ENCODE measurements around the gene PPP2R1A.

PPP2R1A gene

DNA sequence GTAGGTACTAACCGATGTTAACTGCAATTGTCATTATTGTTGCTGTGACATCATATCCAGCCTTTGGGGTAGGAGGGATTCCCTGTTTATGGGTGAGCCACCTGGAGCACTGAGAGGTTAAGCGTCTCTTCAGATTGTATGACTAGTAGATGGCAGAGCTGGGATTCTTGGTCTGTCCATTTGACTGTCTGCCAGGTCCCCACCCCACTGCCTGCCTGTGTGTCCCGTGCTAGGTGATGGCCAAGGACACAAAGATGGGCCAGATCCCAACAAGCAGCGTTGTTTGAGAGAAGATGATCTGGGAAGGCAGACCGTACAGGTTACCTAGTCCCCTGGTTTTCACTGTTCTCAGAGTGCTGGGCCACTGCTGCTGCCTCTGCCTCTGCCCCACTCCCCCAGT lies 16.6 kb downstream of the PPP2R1A start:
- Histone ChIP-seq H3K27ac (ENCODE audit: low read length) (no peak overlapping the region), H3K9me3 (ENCODE audit: control insufficient read depth in 1 of 2, low read length in 2 of 2) (no peaks in the 10 kb centered on the region), H3K4me1 (ENCODE audit: control insufficient read depth in 1 of 2, insufficient read depth in 2 of 2, low read length in 2 of 2) (peaks cover 0 to 3% of the 10 kb centered on the region in 2 donors), H3K4me3 (ENCODE audit: low read depth in 1 of 2, low read length in 2 of 2) (no peak overlapping the region), H3K27me3 (ENCODE audit: low read depth, low read length) (no peaks in the 10 kb centered on the region), H3K36me3 (ENCODE audit: control insufficient read depth in 1 of 2, insufficient read depth in 2 of 2, low read length in 2 of 2) (peaks cover 74 to 87% of the 10 kb centered on the region in 2 donors)

DNA sequence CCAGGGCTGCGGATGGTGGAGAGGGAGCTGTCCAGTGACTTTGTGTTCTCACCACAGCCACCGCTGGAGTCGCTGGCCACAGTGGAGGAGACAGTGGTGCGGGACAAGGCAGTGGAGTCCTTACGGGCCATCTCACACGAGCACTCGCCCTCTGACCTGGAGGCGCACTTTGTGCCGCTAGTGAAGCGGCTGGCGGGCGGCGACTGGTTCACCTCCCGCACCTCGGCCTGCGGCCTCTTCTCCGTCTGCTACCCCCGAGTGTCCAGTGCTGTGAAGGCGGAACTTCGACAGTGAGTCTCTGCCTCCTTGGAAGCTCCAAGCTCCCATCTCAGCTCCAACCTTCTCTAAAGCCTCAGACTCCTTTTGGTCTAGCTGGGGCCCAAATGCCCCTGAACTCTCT lies 21.4 kb downstream of the PPP2R1A start:
- no peak overlapping the region for H3K27ac ChIP-seq (ENCODE audit: low read length)
- no peaks in the 10 kb centered on the region for H3K27me3 ChIP-seq (ENCODE audit: low read depth, low read length)
- peaks cover 72 to 90% of the 10 kb centered on the region in 2 donors for H3K36me3 ChIP-seq (ENCODE audit: control insufficient read depth in 1 of 2, insufficient read depth in 2 of 2, low read length in 2 of 2)
- H3K9me3 ChIP-seq (ENCODE audit: control insufficient read depth in 1 of 2, low read length in 2 of 2): no peaks in the 10 kb centered on the region
- H3K4me1 ChIP-seq (ENCODE audit: control insufficient read depth in 1 of 2, insufficient read depth in 2 of 2, low read length in 2 of 2): no peaks in the 10 kb centered on the region
- no peak overlapping the region for H3K4me3 ChIP-seq (ENCODE audit: low read depth in 1 of 2, low read length in 2 of 2)

DNA sequence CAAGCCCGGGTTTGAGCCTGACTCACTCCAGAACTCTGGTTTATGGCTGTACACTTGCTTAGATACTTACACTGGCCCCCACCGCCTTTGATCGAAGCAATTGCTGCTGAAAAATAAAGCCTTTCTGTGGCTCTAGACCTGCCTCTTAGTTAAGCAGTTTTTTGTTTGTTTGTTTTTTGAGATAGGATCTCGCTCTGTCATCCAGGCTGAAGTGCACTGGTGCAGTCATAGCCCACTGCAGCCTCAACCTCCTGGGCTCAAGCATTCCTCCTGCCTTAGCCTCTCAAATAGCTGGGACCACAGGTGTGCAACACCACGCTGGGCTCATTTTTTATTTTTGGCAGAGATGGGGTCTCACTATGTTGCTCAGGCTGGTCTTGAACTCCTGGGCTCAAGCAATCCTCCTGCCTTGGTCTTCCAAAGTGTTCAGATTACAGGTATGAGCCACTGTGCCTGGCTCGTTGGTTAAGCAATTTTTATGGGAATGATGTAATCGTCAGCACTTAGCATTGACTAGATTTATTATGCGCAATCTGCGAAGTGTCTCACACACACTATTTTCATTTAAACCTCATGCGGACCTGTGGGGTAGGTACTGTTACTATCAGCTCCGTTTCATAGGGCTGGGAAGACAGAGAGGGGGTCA lies 22.2 kb downstream of the PPP2R1A start:
- H3K27me3 ChIP-seq (ENCODE audit: low read depth, low read length): no peaks in the 10 kb centered on the region
- H3K36me3 ChIP-seq (ENCODE audit: control insufficient read depth in 1 of 2, insufficient read depth in 2 of 2, low read length in 2 of 2): peaks cover 69 to 89% of the 10 kb centered on the region in 2 donors
- H3K4me3 ChIP-seq (ENCODE audit: low read depth in 1 of 2, low read length in 2 of 2): no peak overlapping the region
- H3K4me1 ChIP-seq (ENCODE audit: control insufficient read depth in 1 of 2, insufficient read depth in 2 of 2, low read length in 2 of 2): no peaks in the 10 kb centered on the region
- no peak overlapping the region for H3K27ac ChIP-seq (ENCODE audit: low read length)
- H3K9me3 ChIP-seq (ENCODE audit: control insufficient read depth in 1 of 2, low read length in 2 of 2): no peaks in the 10 kb centered on the region

DNA sequence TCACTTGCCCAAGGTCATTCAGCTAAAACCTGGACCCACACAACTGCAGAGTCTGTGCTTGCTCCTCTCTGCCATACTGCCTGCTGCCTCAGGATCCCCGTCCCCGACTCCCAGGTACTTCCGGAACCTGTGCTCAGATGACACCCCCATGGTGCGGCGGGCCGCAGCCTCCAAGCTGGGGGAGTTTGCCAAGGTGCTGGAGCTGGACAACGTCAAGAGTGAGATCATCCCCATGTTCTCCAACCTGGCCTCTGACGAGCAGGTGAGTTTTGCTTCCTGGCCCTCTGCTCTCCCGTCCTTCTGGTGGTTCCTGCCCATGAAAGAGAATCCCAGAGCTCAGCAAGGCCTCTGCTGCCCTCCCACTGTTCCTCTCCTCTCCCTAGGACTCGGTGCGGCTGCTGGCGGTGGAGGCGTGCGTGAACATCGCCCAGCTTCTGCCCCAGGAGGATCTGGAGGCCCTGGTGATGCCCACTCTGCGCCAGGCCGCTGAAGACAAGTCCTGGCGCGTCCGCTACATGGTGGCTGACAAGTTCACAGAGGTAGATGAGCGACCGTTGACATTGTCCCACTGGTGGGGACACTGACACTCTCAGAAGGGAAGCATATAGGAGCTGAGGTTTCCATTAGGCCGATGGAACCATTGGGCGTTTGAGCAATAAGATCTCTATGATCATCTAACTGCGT lies 22.9 kb downstream of the PPP2R1A start:
- H3K4me3 ChIP-seq (ENCODE audit: low read depth in 1 of 2, low read length in 2 of 2): no peak overlapping the region
- peaks cover 68 to 89% of the 10 kb centered on the region in 2 donors for H3K36me3 ChIP-seq (ENCODE audit: control insufficient read depth in 1 of 2, insufficient read depth in 2 of 2, low read length in 2 of 2)
- no peak overlapping the region for H3K27ac ChIP-seq (ENCODE audit: low read length)
- no peaks in the 10 kb centered on the region for H3K4me1 ChIP-seq (ENCODE audit: control insufficient read depth in 1 of 2, insufficient read depth in 2 of 2, low read length in 2 of 2)
- H3K9me3 ChIP-seq (ENCODE audit: control insufficient read depth in 1 of 2, low read length in 2 of 2): no peaks in the 10 kb centered on the region
- no peaks in the 10 kb centered on the region for H3K27me3 ChIP-seq (ENCODE audit: low read depth, low read length)

DNA sequence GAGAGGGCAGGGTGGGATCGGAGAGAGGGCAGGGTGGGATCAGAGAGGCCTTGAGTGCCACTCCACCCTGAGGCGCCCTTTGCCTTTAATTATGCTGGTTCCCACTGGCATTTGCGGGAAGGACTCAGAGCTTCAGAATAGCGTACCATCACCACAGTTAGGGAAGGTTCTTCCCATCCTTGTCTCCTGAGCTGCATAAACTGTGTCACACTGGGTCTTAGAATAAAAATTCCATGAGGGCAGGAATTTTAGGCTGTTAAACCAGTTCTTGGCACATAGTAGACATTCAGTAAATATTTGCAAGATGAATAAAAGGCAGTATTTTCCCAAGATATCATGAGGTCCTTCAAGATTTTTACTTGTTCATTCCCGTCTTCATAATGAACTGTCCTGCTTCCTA lies 24.4 kb downstream of the PPP2R1A start:
- H3K4me1 ChIP-seq (ENCODE audit: control insufficient read depth in 1 of 2, insufficient read depth in 2 of 2, low read length in 2 of 2): no peaks in the 10 kb centered on the region
- H3K9me3 ChIP-seq (ENCODE audit: control insufficient read depth in 1 of 2, low read length in 2 of 2): no peaks in the 10 kb centered on the region
- H3K36me3 ChIP-seq (ENCODE audit: control insufficient read depth in 1 of 2, insufficient read depth in 2 of 2, low read length in 2 of 2): peaks cover 76 to 94% of the 10 kb centered on the region in 2 donors
- H3K4me3 ChIP-seq (ENCODE audit: low read depth in 1 of 2, low read length in 2 of 2): no peak overlapping the region
- no peaks in the 10 kb centered on the region for H3K27me3 ChIP-seq (ENCODE audit: low read depth, low read length)
- H3K27ac ChIP-seq (ENCODE audit: low read length): no peak overlapping the region

DNA sequence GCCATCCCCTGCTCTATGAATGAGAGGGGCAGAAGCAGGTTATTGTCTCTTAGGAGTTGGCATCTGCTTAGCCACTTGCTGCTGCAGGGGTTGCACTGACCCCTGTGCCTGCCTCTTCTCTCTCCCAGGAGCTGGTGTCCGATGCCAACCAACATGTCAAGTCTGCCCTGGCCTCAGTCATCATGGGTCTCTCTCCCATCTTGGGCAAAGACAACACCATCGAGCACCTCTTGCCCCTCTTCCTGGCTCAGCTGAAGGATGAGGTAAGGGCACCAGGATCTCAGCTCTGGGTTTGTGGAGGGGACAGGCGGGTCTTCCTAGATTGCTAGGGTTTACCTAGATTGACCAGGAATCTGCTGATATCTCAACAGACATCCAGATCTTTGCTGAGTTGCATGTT lies 26.5 kb downstream of the PPP2R1A start:
- H3K36me3 ChIP-seq (ENCODE audit: control insufficient read depth in 1 of 2, insufficient read depth in 2 of 2, low read length in 2 of 2): peaks cover 85 to 98% of the 10 kb centered on the region in 2 donors

DNA sequence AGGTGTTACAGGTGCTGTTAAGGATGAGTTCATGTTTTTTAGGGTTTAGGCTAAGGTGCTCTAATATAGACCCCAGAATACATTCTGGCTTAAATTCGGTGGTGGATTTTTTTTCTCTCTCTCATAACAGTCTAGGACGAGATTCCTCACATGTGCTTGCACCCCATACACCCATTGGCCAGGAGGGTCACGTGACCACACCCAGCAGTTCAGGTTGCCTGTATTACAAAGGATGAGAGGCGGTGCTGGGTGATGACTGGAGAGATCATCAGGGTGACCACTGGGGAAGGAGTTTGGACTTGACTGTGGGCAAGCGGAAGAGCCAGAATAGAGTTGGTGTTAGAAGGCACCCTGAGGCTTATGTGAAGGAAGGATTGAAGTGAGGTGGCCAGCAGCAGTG lies 27.7 kb downstream of the PPP2R1A start:
- H3K36me3 ChIP-seq (ENCODE audit: control insufficient read depth in 1 of 2, insufficient read depth in 2 of 2, low read length in 2 of 2): peaks cover 85 to 98% of the 10 kb centered on the region in 2 donors
- H3K27ac ChIP-seq (ENCODE audit: low read length): no peak overlapping the region
- no peaks in the 10 kb centered on the region for H3K9me3 ChIP-seq (ENCODE audit: control insufficient read depth in 1 of 2, low read length in 2 of 2)
- H3K4me3 ChIP-seq (ENCODE audit: low read depth in 1 of 2, low read length in 2 of 2): no peak overlapping the region
- H3K4me1 ChIP-seq (ENCODE audit: control insufficient read depth in 1 of 2, insufficient read depth in 2 of 2, low read length in 2 of 2): no peaks in the 10 kb centered on the region
- no peaks in the 10 kb centered on the region for H3K27me3 ChIP-seq (ENCODE audit: low read depth, low read length)

More for the DNA sequence above, 26.5 kb downstream of the PPP2R1A start:
- Histone ChIP-seq H3K4me1 (ENCODE audit: control insufficient read depth in 1 of 2, insufficient read depth in 2 of 2, low read length in 2 of 2) (no peaks in the 10 kb centered on the region), H3K4me3 (ENCODE audit: low read depth in 1 of 2, low read length in 2 of 2) (no peak overlapping the region), H3K27me3 (ENCODE audit: low read depth, low read length) (no peaks in the 10 kb centered on the region), H3K9me3 (ENCODE audit: control insufficient read depth in 1 of 2, low read length in 2 of 2) (no peaks in the 10 kb centered on the region), H3K27ac (ENCODE audit: low read length) (no peak overlapping the region)

DNA sequence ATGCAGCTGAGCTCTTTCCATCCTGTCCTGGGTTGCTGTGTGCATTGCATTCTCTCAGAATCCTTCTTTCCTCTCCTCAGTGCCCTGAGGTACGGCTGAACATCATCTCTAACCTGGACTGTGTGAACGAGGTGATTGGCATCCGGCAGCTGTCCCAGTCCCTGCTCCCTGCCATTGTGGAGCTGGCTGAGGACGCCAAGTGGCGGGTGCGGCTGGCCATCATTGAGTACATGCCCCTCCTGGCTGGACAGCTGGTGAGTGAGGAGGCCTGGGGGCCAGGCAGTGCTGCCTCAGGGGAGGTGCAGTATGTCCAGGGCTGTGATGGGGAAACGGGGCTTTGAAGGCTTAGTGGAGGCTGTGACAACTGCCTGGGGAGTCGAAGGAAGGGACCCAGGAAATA lies 29.8 kb downstream of the PPP2R1A start:
- Histone ChIP-seq H3K27me3 (ENCODE audit: low read depth, low read length) (no peaks in the 10 kb centered on the region), H3K27ac (ENCODE audit: low read length) (no peak overlapping the region), H3K9me3 (ENCODE audit: control insufficient read depth in 1 of 2, low read length in 2 of 2) (no peaks in the 10 kb centered on the region), H3K4me1 (ENCODE audit: control insufficient read depth in 1 of 2, insufficient read depth in 2 of 2, low read length in 2 of 2) (no peaks in the 10 kb centered on the region), H3K4me3 (ENCODE audit: low read depth in 1 of 2, low read length in 2 of 2) (no peak overlapping the region), H3K36me3 (ENCODE audit: control insufficient read depth in 1 of 2, insufficient read depth in 2 of 2, low read length in 2 of 2) (peaks cover 89 to 98% of the 10 kb centered on the region in 2 donors)

DNA sequence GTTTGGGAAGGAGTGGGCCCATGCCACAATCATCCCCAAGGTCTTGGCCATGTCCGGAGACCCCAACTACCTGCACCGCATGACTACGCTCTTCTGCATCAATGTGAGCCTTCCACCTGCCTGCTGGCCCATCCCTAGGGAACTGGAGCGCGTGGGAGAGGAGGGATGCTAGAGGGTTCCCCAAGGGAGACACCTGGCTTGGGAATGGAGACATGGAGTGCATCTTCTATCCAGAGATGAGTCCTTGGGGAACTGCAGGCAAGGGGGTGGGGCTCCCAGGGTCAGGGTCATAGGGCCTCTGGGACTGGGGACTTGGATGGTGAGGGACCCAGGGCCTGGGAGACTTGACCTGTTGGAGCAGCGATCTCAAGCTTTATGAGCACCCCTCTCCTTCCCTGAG lies 31.2 kb downstream of the PPP2R1A start:
- H3K36me3 ChIP-seq (ENCODE audit: control insufficient read depth in 1 of 2, insufficient read depth in 2 of 2, low read length in 2 of 2): peaks cover 86 to 98% of the 10 kb centered on the region in 2 donors
- H3K27ac ChIP-seq (ENCODE audit: low read length): no peak overlapping the region
- H3K4me1 ChIP-seq (ENCODE audit: control insufficient read depth in 1 of 2, insufficient read depth in 2 of 2, low read length in 2 of 2): no peaks in the 10 kb centered on the region
- no peaks in the 10 kb centered on the region for H3K27me3 ChIP-seq (ENCODE audit: low read depth, low read length)
- H3K9me3 ChIP-seq (ENCODE audit: control insufficient read depth in 1 of 2, low read length in 2 of 2): no peaks in the 10 kb centered on the region
- H3K4me3 ChIP-seq (ENCODE audit: low read depth in 1 of 2, low read length in 2 of 2): no peak overlapping the region

DNA sequence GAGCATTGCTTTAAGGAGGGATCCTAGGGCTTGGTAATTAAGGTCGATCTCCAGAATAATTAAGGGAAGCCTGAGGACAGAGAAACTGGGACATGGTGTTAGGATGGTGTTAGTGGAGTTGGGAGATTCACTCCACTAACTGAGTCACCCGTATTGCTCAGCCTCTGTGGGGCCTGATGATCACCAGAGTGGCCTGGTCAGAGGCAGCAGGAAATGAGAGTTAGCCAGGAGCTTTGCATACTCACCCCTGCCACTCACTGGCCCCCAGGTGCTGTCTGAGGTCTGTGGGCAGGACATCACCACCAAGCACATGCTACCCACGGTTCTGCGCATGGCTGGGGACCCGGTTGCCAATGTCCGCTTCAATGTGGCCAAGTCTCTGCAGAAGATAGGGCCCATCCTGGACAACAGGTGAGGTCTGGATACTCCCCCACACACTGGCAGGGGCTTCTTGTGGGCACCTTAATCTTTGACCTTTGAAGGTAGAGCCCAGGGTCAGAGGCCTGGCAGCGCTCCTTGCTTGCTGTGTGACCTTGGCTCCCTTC lies 32.1 kb downstream of the PPP2R1A start:
- Histone ChIP-seq H3K4me3 (ENCODE audit: low read depth in 1 of 2, low read length in 2 of 2) (no peak overlapping the region), H3K36me3 (ENCODE audit: control insufficient read depth in 1 of 2, insufficient read depth in 2 of 2, low read length in 2 of 2) (peaks cover 88 to 98% of the 10 kb centered on the region in 2 donors), H3K9me3 (ENCODE audit: control insufficient read depth in 1 of 2, low read length in 2 of 2) (no peaks in the 10 kb centered on the region), H3K27me3 (ENCODE audit: low read depth, low read length) (no peaks in the 10 kb centered on the region), H3K27ac (ENCODE audit: low read length) (no peak overlapping the region), H3K4me1 (ENCODE audit: control insufficient read depth in 1 of 2, insufficient read depth in 2 of 2, low read length in 2 of 2) (no peaks in the 10 kb centered on the region)

DNA sequence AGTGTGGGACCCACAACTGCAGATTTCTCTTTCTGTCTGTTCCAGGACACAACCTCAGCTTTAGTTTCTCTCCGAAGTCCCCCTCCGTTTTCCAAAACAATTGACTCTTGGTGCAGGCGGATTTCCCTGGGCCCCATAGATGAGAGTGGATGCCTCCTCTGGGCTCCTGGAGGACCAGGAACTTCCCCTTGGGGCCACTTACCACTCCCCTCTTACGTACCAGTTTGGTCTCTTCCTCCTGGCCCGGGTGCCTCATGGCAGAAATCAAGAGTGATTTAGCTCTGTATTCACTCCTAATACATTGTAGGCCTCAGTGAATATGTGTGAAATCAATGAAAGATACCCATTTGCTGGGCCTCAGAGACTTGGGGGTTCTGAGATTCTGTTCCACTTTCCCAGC lies 34.4 kb downstream of the PPP2R1A start:
- Histone ChIP-seq H3K27ac (ENCODE audit: low read length) (no peak overlapping the region), H3K9me3 (ENCODE audit: control insufficient read depth in 1 of 2, low read length in 2 of 2) (no peaks in the 10 kb centered on the region), H3K4me3 (ENCODE audit: low read depth in 1 of 2, low read length in 2 of 2) (no peak overlapping the region), H3K4me1 (ENCODE audit: control insufficient read depth in 1 of 2, insufficient read depth in 2 of 2, low read length in 2 of 2) (no peaks in the 10 kb centered on the region), H3K27me3 (ENCODE audit: low read depth, low read length) (no peaks in the 10 kb centered on the region), H3K36me3 (ENCODE audit: control insufficient read depth in 1 of 2, insufficient read depth in 2 of 2, low read length in 2 of 2) (peaks cover 91% of the 10 kb centered on the region in 2 donors)
